Choroid plexus epithelial cell (primary cell): ENCODE results near the gene ST3GAL3.
A peak's percentile ranks its signal among the peaks of the same experiment; 100 is the strongest.

ENCODE experiments used
- DNase-seq: peaks from one replicate; pipeline ENCODE4 v3.0.0-alpha.2; 2010; ENCODE audit warnings: low read depth
- H3K4me3 ChIP-seq: 2 replicates; pipeline ENCODE4 v1.5.1; 2011; ENCODE audit warnings: low read depth, mild to moderate bottlenecking, control low read depth, low read length, moderate library complexity
- CTCF ChIP-seq: conservative IDR thresholded peaks from 2 replicates; pipeline ENCODE4 v1.5.1; 2011; ENCODE audit warnings: low read depth, mild to moderate bottlenecking, control low read depth, inconsistent platforms, low read length, moderate library complexity

ST3GAL3 gene

DNA sequence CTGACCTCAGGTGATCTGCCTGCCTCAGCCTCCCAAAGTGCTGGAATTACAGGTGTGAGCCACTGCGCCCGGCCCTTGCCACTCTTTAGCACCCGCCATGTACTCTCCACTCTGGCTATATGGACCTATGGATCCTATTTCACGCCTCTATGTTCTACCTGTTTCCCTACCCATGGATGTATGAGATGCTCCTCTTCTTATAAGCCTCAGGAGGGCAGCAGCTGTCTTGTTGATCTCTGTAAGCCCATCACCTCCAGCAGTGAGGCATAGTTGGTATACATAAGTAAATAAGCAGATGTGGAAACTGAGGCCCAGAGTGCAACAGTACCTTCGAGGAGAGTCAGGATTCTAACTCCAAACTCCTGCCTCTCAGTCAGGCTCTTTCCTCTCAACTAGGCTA is 201.5 kb downstream of the ST3GAL3 start:
- peak; percentile 40 for TF ChIP-seq CTCF
- DNase-seq, result peak; percentile 50
- no peak overlapping the region for H3K4me3 ChIP-seq

DNA sequence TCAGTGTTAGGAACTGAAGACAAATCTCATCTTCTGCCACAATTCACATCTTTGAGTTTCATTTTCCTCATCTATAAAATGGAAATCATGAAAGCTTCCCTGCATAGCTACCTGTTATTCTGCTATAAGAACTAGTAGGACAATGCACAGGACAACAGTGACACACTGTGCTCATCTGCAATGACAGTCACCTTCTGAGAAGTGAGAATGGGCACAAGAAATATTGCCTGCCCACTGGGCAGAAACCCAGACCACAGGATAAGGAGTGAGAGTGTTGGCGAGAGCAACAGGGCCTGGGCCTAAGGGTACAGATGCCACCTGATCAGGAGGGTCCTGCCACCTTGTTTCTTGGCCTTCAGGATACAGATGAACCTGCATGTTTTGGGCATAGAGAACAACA is 203.0 kb downstream of the ST3GAL3 start:
- no peak for DNase-seq
- no peak for TF ChIP-seq CTCF
- no peak overlapping the region for H3K4me3 ChIP-seq

- DNase-seq, result peak; percentile 75
- H3K4me3 ChIP-seq, result no peak overlapping the region
- no peak for TF ChIP-seq CTCF
These were observed 205.3 kb downstream of the ST3GAL3 start for GRCh38 chr1:43912607-43913006.

DNA sequence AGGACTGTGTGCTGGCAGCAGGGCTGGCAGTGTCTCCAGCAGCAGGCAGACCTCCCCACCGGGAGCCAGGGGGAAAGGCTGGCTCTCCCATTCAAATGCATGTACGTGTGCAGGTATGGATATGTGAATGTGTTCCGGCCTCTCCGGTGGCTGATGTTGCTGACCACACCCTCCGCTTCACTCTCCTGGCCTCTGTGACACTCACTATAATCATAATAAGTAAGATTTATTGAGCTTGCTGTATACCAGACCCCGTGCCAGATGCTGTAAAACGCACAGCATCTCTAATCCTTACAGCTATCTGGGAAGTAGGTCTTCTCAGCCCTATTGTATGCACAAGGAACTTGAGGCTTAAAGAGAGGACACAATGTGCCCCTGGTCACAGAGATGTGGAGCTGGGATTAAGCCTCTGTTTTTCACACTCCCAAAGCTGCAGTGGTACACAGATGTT is 205.7 kb downstream of the ST3GAL3 start:
- H3K4me3 ChIP-seq, result no peak overlapping the region
- DNase-seq, result no peak
- no peak for TF ChIP-seq CTCF

DNA sequence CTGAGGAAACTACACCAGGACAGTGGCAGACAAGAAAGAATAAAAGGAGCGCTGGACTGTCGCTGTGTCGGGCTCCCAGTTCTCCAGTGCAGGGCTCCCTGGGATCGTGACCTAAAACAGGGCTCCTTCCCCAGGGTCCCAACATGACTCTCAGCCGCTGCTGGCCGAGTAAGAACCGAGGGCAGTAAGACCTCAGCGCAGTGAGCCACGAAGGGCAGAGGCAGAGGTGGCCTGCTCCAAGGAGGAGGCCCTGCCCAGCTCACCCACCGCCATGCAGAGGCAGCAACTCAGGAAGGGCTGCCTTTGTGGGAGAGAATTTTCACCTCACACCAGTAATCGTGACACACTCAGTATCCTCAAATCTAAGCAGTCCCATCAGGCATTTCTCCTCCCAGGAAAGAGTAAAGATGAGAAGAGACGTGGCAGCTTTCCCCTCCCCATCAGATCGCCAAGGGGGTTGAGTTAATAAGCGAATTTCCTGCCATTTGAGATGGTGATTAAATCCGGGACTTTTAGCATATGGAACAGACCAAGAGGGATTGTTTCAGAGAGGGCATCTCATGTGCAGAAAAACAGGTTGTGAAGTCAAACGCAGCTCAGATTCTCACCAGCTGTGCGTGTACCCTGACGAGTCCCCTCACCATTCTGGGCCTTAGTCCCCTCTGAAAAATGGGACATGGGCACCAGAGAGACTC is 206.5 kb downstream of the ST3GAL3 start:
- TF ChIP-seq CTCF, result no peak
- H3K4me3 ChIP-seq, result no peak overlapping the region
- DNase-seq, result no peak

- H3K4me3 ChIP-seq, result no peak overlapping the region
- no peak for TF ChIP-seq CTCF
- DNase-seq, result no peak
These were observed 207.5 kb downstream of the ST3GAL3 start for GRCh38 chr1:43914576-43915525.
